ENCODE results near the gene TBCK. TPM values are rescaled to one million over a fixed set of nuclear protein-coding genes. Genes with fewer than 3 reads are reported as not detected.

TBCK gene
- total RNA-seq, 1 experiment from 2014 or later, result 7.6 TPM

DNA sequence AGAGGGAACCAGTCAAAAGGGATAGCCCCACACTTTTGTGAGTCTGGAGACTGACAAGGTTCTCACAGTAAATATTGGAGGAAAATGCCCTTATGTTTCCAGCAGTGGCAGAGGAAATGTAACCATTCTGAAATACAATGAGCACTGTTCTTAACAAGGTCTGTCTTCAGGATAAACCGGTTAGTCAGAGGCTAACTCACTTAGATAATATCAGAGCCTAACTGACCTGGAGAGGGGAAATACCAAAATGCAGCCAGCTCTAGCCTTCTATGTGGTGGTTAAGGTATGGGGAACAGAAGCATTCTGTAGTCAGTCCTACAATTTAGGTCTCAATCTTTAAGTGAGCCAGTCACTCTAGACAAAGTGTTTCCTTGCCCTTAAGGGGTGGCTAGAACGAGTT, 70.8 kb downstream of the TBCK start:
- Histone ChIP-seq H3K9me2 (replicated peaks; ENCODE audit: low read length) (no peaks in the 10 kb centered on the region), H3K4me2 (ENCODE audit: low read length) (peak overlapping the region; percentile 33), H3K27ac (ENCODE audit: low read length) (peak overlapping the region; percentile 35; the same call in 1 of the 2 replicates), H3K9ac (ENCODE audit: low read length) (no peak overlapping the region), H2AFZ (ENCODE audit: low read length) (no peak overlapping the region), H3K79me2 (ENCODE audit: low read length) (no peaks in the 10 kb centered on the region), H4K20me1 (ENCODE audit: low read length) (no peaks in the 10 kb centered on the region), H3K4me3 (ENCODE audit: low read length) (no peak overlapping the region), H3K27me3 (ENCODE audit: low read length) (no peaks in the 10 kb centered on the region), H3K9me3 (ENCODE audit: low read length) (no peaks in the 10 kb centered on the region), H3K4me1 (ENCODE audit: insufficient read depth, low read length) (peaks cover 12% of the 10 kb centered on the region), H3K36me3 (ENCODE audit: low read depth, low read length) (no peaks in the 10 kb centered on the region), H3F3A (ENCODE audit: low read length, unreplicated experiment) (no peaks in the 10 kb centered on the region)
- BruUV-seq (replicated peaks), result no TSS peak
- POLR2A ChIA-PET (ENCODE audit: unreplicated experiment), result no interaction called here
- DNase-seq, result peak; percentile 72
- TF ChIP-seq EZH2phosphoT487 (IDR thresholded peaks at IDR 0.05; ENCODE audit: borderline replicate concordance, low read length), result no peak
- TF ChIP-seq EZH2 (IDR thresholded peaks at IDR 0.05; ENCODE audit: low read length, unreplicated experiment), result no peak
- TF ChIP-seq, protein P1, sequence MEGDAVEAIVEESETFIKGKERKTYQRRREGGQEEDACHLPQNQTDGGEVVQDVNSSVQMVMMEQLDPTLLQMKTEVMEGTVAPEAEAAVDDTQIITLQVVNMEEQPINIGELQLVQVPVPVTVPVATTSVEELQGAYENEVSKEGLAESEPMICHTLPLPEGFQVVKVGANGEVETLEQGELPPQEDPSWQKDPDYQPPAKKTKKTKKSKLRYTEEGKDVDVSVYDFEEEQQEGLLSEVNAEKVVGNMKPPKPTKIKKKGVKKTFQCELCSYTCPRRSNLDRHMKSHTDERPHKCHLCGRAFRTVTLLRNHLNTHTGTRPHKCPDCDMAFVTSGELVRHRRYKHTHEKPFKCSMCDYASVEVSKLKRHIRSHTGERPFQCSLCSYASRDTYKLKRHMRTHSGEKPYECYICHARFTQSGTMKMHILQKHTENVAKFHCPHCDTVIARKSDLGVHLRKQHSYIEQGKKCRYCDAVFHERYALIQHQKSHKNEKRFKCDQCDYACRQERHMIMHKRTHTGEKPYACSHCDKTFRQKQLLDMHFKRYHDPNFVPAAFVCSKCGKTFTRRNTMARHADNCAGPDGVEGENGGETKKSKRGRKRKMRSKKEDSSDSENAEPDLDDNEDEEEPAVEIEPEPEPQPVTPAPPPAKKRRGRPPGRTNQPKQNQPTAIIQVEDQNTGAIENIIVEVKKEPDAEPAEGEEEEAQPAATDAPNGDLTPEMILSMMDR (conservative IDR thresholded peaks at IDR 0.05; ENCODE audit: low read depth, low read length), result no peak
- ATAC-seq, result peak; percentile 84
- CTCF ChIA-PET, result no interaction called here
- intact Hi-C loops (cut with micrococcal nuclease), result no loop called here

DNA sequence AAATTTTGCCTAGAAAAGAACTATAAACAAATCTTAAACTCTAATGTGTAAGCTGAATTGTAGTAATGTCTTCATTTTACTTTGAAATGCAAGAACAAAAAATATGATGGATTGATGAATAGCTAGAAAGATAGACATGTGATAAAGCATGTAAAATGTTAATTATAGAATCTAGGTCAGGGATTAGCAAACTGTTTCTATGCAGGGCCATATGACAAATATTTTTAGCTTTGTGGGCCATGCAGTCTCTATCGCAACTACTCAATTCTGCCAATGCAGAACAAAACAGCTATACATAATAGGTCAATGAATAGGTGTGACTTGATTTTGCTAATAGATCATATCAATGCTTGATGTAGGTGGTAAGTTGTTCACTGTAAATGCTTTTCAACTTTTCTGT, 75.3 kb downstream of the TBCK start:
- TF ChIP-seq, protein P1 (conservative IDR thresholded peaks at IDR 0.05; ENCODE audit: low read depth, low read length), result no peak
- TF ChIP-seq EZH2 (IDR thresholded peaks at IDR 0.05; ENCODE audit: low read length, unreplicated experiment) (no peak), EZH2phosphoT487 (IDR thresholded peaks at IDR 0.05; ENCODE audit: borderline replicate concordance, low read length) (no peak)

GRCh38 chr4:106238820-106239420, 77.1 kb downstream of the TBCK start:
- peak; percentile 45 for DNase-seq
- H3K79me2 ChIP-seq (ENCODE audit: low read length), result no peaks in the 10 kb centered on the region
- no peaks in the 10 kb centered on the region for H3K9me2 ChIP-seq (replicated peaks; ENCODE audit: low read length)
- no peak overlapping the region for H3K9ac ChIP-seq (ENCODE audit: low read length)
- H3K27ac ChIP-seq (ENCODE audit: low read length), result no peak overlapping the region
- no peaks in the 10 kb centered on the region for H3K9me3 ChIP-seq (ENCODE audit: low read length)
- no peaks in the 10 kb centered on the region for H3F3A ChIP-seq (ENCODE audit: low read length, unreplicated experiment)
- ChIA-PET POLR2A (ENCODE audit: unreplicated experiment) (no interaction called here), CTCF (interaction anchor here (0.6 kb wide), 1 partner anchor 321 kb away, joined by 3 read pairs; no protein-coding TSS in a partner anchor)
- H3K4me2 ChIP-seq (ENCODE audit: low read length), result no peak overlapping the region
- no peak for TF ChIP-seq EZH2 (IDR thresholded peaks at IDR 0.05; ENCODE audit: low read length, unreplicated experiment)
- TF ChIP-seq EZH2phosphoT487 (IDR thresholded peaks at IDR 0.05; ENCODE audit: borderline replicate concordance, low read length), result no peak
- TF ChIP-seq, protein P1 (conservative IDR thresholded peaks at IDR 0.05; ENCODE audit: low read depth, low read length), result peak; percentile 62
- peak; percentile 56; the same call in 1 of the 2 replicates for ATAC-seq
- H3K27me3 ChIP-seq (ENCODE audit: low read length), result no peaks in the 10 kb centered on the region
- peaks cover 4% of the 10 kb centered on the region; the same call in 1 of the 2 replicates for H3K4me1 ChIP-seq (ENCODE audit: insufficient read depth, low read length)
- H4K20me1 ChIP-seq (ENCODE audit: low read length), result no peaks in the 10 kb centered on the region
- H2AFZ ChIP-seq (ENCODE audit: low read length), result no peak overlapping the region
- BruUV-seq (replicated peaks), result no TSS peak
- intact Hi-C loops (cut with micrococcal nuclease), result no loop called here
- H3K4me3 ChIP-seq (ENCODE audit: low read length), result no peak overlapping the region
- H3K36me3 ChIP-seq (ENCODE audit: low read depth, low read length), result no peaks in the 10 kb centered on the region

More for the DNA sequence above, 75.3 kb downstream of the TBCK start:
- DNase-seq (no peak), ATAC-seq (no peak)
- BruUV-seq (replicated peaks), result no TSS peak
- Histone ChIP-seq H3F3A (ENCODE audit: low read length, unreplicated experiment) (no peaks in the 10 kb centered on the region), H3K4me1 (ENCODE audit: insufficient read depth, low read length) (peaks cover 11% of the 10 kb centered on the region), H2AFZ (ENCODE audit: low read length) (no peak overlapping the region), H4K20me1 (ENCODE audit: low read length) (no peaks in the 10 kb centered on the region), H3K79me2 (ENCODE audit: low read length) (no peaks in the 10 kb centered on the region), H3K27ac (ENCODE audit: low read length) (no peak overlapping the region), H3K4me3 (ENCODE audit: low read length) (no peak overlapping the region), H3K36me3 (ENCODE audit: low read depth, low read length) (no peaks in the 10 kb centered on the region), H3K27me3 (ENCODE audit: low read length) (no peaks in the 10 kb centered on the region), H3K4me2 (ENCODE audit: low read length) (no peak overlapping the region), H3K9ac (ENCODE audit: low read length) (no peak overlapping the region), H3K9me2 (replicated peaks; ENCODE audit: low read length) (no peaks in the 10 kb centered on the region), H3K9me3 (ENCODE audit: low read length) (no peaks in the 10 kb centered on the region)
- intact Hi-C loops (cut with micrococcal nuclease), result no loop called here
- CTCF ChIA-PET, result interaction anchor here (0.6 kb wide), 1 partner anchor 47 kb away, joined by 3 read pairs; no protein-coding TSS in a partner anchor
- POLR2A ChIA-PET (ENCODE audit: unreplicated experiment), result no interaction called here

All from PC-3 (cell line).